ENCODE data around the gene TMOD4.

Gene TMOD4

GRCh38 chr1:151143057-151143435, 32.7 kb downstream of the TMOD4 start:
- no peak for DNase-seq

- DNase-seq, result no peak
Measured at GRCh38 chr1:151142411-151143056, 33.2 kb downstream of the TMOD4 start.

GRCh38 chr1:151137789-151138188, 38.0 kb downstream of the TMOD4 start:
- no peak for DNase-seq

- no peak for DNase-seq
Measured at GRCh38 chr1:151135433-151136385, 40.1 kb downstream of the TMOD4 start.

GRCh38 chr1:151134991-151135390, 40.8 kb downstream of the TMOD4 start:
- DNase-seq, result no peak

- DNase-seq, result no peak
Measured at GRCh38 chr1:151134396-151134795, 41.4 kb downstream of the TMOD4 start.

GRCh38 chr1:151133018-151133806, 42.6 kb downstream of the TMOD4 start:
- peak; percentile 52 for DNase-seq

GRCh38 chr1:151132335-151133017, 43.3 kb downstream of the TMOD4 start:
- no peak for DNase-seq

GRCh38 chr1:151131701-151132334, 44.0 kb downstream of the TMOD4 start:
- DNase-seq, result peak; percentile 89

GRCh38 chr1:151130987-151131586, 44.7 kb downstream of the TMOD4 start:
- peak; percentile 83 for DNase-seq

- no peak for DNase-seq
Measured at GRCh38 chr1:151128800-151129199, 47.0 kb downstream of the TMOD4 start.

- no peak for DNase-seq
Measured at GRCh38 chr1:151124763-151125403, 50.9 kb downstream of the TMOD4 start.
